NCI-H526 treated with DMSO at 0.1 percent for 48 hours (cell line): ENCODE measurements around the gene NLRC5.
"Not testable (repeated sequence)": the region's sequence is repeated elsewhere in the genome, so short reads cannot be mapped to it uniquely, and the experiment has no call there.

Experiments
- DNase-seq: peaks from one replicate; lab custom pipeline; 2025; lab: John Stamatoyannopoulos, UW

NLRC5 gene

GRCh38 chr16:57049678-57050077, 60.3 kb downstream of the NLRC5 start:
- no peak for DNase-seq

GRCh38 chr16:57051696-57052228, 62.4 kb downstream of the NLRC5 start:
- no peak for DNase-seq

- DNase-seq: no peak
Observed at GRCh38 chr16:57053206-57053605, 63.8 kb downstream of the NLRC5 start.

GRCh38 chr16:57054338-57054737, 65.0 kb downstream of the NLRC5 start:
- DNase-seq: no peak

- DNase-seq: no peak
Observed at GRCh38 chr16:57054771-57055170, 65.4 kb downstream of the NLRC5 start.

GRCh38 chr16:57055671-57056070, 66.3 kb downstream of the NLRC5 start:
- no peak for DNase-seq

- no peak for DNase-seq
Observed at GRCh38 chr16:57058291-57058861, 69.0 kb downstream of the NLRC5 start.

GRCh38 chr16:57060323-57061083, 71.1 kb downstream of the NLRC5 start:
- no peak for DNase-seq

- no peak for DNase-seq
Observed at GRCh38 chr16:57061084-57061905, 71.9 kb downstream of the NLRC5 start.

GRCh38 chr16:57062329-57062728, 73.0 kb downstream of the NLRC5 start:
- no peak for DNase-seq

GRCh38 chr16:57063189-57063588, 73.8 kb downstream of the NLRC5 start:
- DNase-seq: not testable (repeated sequence)

GRCh38 chr16:57064995-57065394, 75.6 kb downstream of the NLRC5 start:
- no peak for DNase-seq

GRCh38 chr16:57066625-57067024, 77.3 kb downstream of the NLRC5 start:
- DNase-seq: no peak

GRCh38 chr16:57067347-57067746, 78.0 kb downstream of the NLRC5 start:
- DNase-seq: no peak

- no peak for DNase-seq
Observed at GRCh38 chr16:57069053-57069452, 79.7 kb downstream of the NLRC5 start.

GRCh38 chr16:57069635-57070370, 80.4 kb downstream of the NLRC5 start:
- no peak for DNase-seq

GRCh38 chr16:57070424-57070823, 81.1 kb downstream of the NLRC5 start:
- DNase-seq: no peak

- not testable (repeated sequence) for DNase-seq
Observed at GRCh38 chr16:57071081-57071732, 81.8 kb downstream of the NLRC5 start.

GRCh38 chr16:57071831-57072582, 82.7 kb downstream of the NLRC5 start:
- no peak for DNase-seq

GRCh38 chr16:57072616-57073275, 83.4 kb downstream of the NLRC5 start:
- DNase-seq: no peak
